Measurements from ENCODE around the gene LAMA2. TPM values are rescaled to one million over a fixed set of nuclear protein-coding genes. Genes with fewer than 3 reads are reported as not detected.

Gene LAMA2
- total RNA-seq, 1 experiment from 2014 or later: 2.2 TPM

DNA sequence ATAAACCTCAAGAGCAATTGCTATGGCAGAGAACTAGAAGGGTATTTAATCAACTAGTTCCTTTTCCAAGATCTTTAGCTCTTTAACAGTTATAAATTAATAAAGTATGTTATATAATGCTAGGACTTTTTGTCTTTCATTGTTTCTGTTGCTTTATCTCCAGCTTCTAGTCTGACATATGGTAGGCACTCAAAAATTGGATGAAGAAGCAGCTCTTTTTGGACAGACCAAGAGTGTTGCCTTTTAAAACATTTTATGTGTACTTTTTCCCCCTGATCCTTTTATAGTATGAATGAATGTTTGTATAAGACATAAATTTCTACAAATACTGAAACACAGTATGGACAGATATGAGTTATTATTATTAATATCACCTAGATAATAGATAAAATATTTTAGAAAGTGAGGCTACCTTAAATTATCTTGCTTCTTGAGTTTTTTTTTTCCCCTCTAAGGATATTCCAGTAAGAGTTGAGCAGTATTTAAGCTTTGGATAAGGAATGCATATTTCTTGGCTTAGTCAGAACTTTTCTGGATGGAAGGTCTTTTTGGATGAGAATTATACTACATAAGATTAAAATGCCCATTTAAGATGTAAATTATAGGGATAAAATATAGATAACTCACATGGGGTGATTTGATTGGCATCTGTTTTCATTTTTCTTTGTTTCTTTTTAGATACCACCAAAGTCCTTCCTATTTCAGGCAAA, 16.6 kb downstream of the LAMA2 start:
- Mint-ChIP-seq H3K4me3 (ENCODE audit: unreplicated experiment) (no peak overlapping the region), H3K4me1 (ENCODE audit: insufficient read depth, unreplicated experiment) (no peaks in the 10 kb centered on the region), H3K36me3 (ENCODE audit: insufficient read depth, unreplicated experiment) (no peaks in the 10 kb centered on the region), H3K27ac (ENCODE audit: low read depth, unreplicated experiment) (no peak overlapping the region), H3K9me3 (ENCODE audit: unreplicated experiment) (no peaks in the 10 kb centered on the region), H3K27me3 (ENCODE audit: insufficient read depth, unreplicated experiment) (peaks cover 93% of the 10 kb centered on the region)
- POLR2A ChIA-PET: interaction anchor here (0.7 kb wide), 1 partner anchor 14 kb away, joined by 3 read pairs; no protein-coding TSS in a partner anchor
- intact Hi-C loops (cut with micrococcal nuclease): no loop called here
- TF ChIP-seq CTCF (IDR thresholded peaks at IDR 0.05; ENCODE audit: unreplicated experiment): no peak
- no TSS peak for BruUV-seq (replicated peaks)
- CTCF ChIA-PET: interaction anchor here (0.6 kb wide), 1 partner anchor 462 kb away, joined by 3 read pairs; no protein-coding TSS in a partner anchor
- no peak for DNase-seq (ENCODE audit: unreplicated experiment)

GRCh38 chr6:128903715-128904114, 20.8 kb downstream of the LAMA2 start:
- no peak for TF ChIP-seq CTCF (IDR thresholded peaks at IDR 0.05; ENCODE audit: unreplicated experiment)
- no peak overlapping the region for H3K27ac Mint-ChIP-seq (ENCODE audit: low read depth, unreplicated experiment)
- intact Hi-C loops (cut with micrococcal nuclease): no loop called here
- POLR2A ChIA-PET: no interaction called here
- peaks cover 51% of the 10 kb centered on the region for H3K27me3 Mint-ChIP-seq (ENCODE audit: insufficient read depth, unreplicated experiment)
- BruUV-seq (replicated peaks): no TSS peak
- no peaks in the 10 kb centered on the region for H3K36me3 Mint-ChIP-seq (ENCODE audit: insufficient read depth, unreplicated experiment)
- CTCF ChIA-PET: interaction anchor here (0.7 kb wide), 1 partner anchor 178 kb away, joined by 3 read pairs; no protein-coding TSS in a partner anchor
- no peaks in the 10 kb centered on the region for H3K9me3 Mint-ChIP-seq (ENCODE audit: unreplicated experiment)
- no peaks in the 10 kb centered on the region for H3K4me1 Mint-ChIP-seq (ENCODE audit: insufficient read depth, unreplicated experiment)
- DNase-seq (ENCODE audit: unreplicated experiment): no peak
- H3K4me3 Mint-ChIP-seq (ENCODE audit: unreplicated experiment): no peak overlapping the region

- no peak for DNase-seq (ENCODE audit: unreplicated experiment)
- BruUV-seq (replicated peaks): no TSS peak
- TF ChIP-seq CTCF (IDR thresholded peaks at IDR 0.05; ENCODE audit: unreplicated experiment): no peak
- no peaks in the 10 kb centered on the region for H3K4me1 Mint-ChIP-seq (ENCODE audit: insufficient read depth, unreplicated experiment)
- intact Hi-C loops (cut with micrococcal nuclease): no loop called here
- H3K4me3 Mint-ChIP-seq (ENCODE audit: unreplicated experiment): no peak overlapping the region
- H3K36me3 Mint-ChIP-seq (ENCODE audit: insufficient read depth, unreplicated experiment): peaks cover 5% of the 10 kb centered on the region
- H3K9me3 Mint-ChIP-seq (ENCODE audit: unreplicated experiment): no peaks in the 10 kb centered on the region
- no peak overlapping the region for H3K27ac Mint-ChIP-seq (ENCODE audit: low read depth, unreplicated experiment)
- peaks cover 74% of the 10 kb centered on the region for H3K27me3 Mint-ChIP-seq (ENCODE audit: insufficient read depth, unreplicated experiment)
- CTCF ChIA-PET: interaction anchor here (0.5 to 0.6 kb wide), 2 partner anchors 249 to 880 kb away, joined by 3 to 4 read pairs; no protein-coding TSS in a partner anchor
- POLR2A ChIA-PET: no interaction called here
Measured at GRCh38 chr6:128914051-128914450, 31.1 kb downstream of the LAMA2 start.

GRCh38 chr6:128918886-128919285, 35.9 kb downstream of the LAMA2 start:
- Mint-ChIP-seq H3K36me3 (ENCODE audit: insufficient read depth, unreplicated experiment) (no peaks in the 10 kb centered on the region), H3K9me3 (ENCODE audit: unreplicated experiment) (no peaks in the 10 kb centered on the region), H3K27me3 (ENCODE audit: insufficient read depth, unreplicated experiment) (peaks cover 63% of the 10 kb centered on the region), H3K27ac (ENCODE audit: low read depth, unreplicated experiment) (no peak overlapping the region), H3K4me1 (ENCODE audit: insufficient read depth, unreplicated experiment) (no peaks in the 10 kb centered on the region), H3K4me3 (ENCODE audit: unreplicated experiment) (no peak overlapping the region)
- CTCF ChIA-PET: no interaction called here
- BruUV-seq (replicated peaks): no TSS peak
- no peak for TF ChIP-seq CTCF (IDR thresholded peaks at IDR 0.05; ENCODE audit: unreplicated experiment)
- POLR2A ChIA-PET: no interaction called here
- intact Hi-C loops (cut with micrococcal nuclease): no loop called here
- no peak for DNase-seq (ENCODE audit: unreplicated experiment)
